ENCODE results near the gene SYT2.

SYT2 gene

DNA sequence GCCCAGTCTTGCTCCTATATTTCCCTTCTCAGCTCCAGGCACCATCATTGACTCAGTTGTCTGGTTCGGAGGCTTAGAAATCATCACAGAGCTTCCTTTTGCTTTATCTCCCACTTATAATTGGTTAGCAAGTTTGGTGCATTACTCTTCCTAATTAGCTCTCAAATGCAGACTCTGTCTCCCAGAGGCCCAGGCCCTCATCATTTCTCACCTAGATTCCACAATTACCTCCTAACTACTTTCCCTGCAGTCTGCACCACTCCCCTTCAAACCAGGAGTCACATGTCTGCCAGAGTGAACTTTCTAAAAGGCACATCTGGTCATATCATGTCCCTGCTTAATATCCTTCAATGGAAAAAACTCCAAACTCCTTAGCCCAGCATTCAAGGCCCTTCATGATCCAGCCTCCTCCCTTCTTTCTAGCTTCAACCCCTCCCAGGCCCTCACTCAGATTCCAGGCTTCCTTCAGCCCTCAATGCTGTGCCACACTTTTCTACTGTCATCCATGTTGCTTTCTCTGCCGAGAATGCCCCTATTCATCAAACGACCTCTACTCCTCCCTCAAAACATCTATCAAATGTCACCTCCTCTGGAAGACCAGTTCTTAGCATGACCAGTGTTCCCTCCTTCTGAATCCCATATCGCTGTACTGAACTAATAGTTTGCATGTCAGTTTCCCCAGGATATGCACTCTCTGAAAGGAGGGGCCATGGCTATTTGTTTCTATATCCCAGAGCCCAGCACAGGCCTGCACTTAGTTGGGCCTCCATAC lies 30.7 kb downstream of the SYT2 start:
- no peak for DNase-seq (ENCODE audit: low read depth in 3 of 3)

DNA sequence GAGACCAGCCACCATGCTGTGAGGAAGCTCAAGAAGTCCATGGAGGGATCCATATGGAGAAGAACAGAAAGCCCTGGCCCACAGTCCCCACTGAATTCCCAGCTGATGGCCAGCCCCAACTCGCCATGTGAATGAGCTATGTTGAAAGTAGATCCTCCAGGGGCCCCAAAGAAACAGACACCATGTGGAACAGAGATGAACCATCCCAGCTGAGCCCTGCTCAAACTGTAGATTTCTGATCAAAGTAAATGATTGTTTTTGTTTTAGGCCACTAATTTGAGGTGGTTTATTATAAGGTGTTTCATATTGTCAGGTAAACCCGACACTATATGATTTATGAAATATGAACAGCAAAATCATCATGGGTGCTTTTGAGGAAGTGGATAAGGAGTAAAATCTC lies 32.8 kb downstream of the SYT2 start:
- no peak for DNase-seq (ENCODE audit: low read depth in 3 of 3)

DNA sequence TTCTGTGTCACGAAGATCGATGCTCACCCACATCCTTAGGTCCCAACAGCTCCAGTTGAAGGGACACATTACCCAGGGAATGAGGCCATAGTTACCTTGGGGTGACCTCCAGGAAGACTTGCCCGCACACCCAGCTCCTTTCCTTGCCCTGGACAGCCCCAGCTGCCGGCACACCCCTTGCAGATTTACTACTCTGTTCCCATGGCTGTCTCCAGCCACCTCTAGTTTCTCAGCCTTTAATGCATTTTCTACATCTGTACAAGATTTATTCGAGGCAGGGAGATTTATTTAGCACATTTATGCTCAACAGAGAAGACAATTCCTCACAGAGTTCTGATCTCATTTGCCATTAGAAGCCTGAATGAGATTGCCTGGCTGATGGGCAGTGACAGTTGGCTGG lies 36.7 kb downstream of the SYT2 start:
- no peak for DNase-seq (ENCODE audit: low read depth in 3 of 3)

DNA sequence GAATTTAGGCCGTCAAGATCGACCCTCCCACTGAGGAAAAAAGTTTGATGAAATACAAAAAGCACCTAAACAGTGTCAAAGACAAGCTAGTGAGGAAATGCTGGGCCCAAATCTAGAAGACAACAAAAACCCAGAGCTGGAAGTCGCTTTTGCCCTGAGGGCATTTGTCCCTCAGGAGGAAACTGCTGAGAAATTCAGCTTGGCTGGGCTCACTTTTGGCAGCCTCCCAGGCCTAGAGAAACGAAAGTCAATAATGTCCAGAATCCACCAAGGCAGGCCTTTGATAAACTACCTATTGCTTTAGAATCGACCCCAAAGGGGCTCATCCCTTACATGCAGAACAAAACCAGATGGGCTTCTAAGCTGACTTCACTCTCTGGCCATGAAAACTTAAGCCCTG lies 38.9 kb downstream of the SYT2 start:
- DNase-seq (ENCODE audit: low read depth in 3 of 3), result no peak

DNA sequence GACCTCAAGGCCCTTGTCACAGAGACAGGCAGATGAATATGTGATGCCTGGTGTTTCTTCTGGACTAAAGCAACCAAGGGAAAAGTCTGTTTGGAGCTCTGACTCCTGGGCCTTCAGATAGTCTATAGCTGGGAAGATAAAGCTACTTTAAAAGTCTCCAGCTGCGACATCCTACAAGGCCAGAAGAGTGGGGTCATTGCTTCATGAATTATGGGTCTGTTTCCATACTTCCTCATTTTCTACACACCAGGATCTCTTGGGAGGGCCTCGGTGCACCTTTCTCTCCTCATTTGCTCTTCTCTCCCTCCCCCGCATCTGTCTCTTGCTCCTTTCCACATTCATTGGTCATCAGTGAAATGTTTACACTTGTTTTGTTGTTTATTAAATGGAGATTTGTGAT lies 44.8 kb downstream of the SYT2 start:
- no peak for DNase-seq (ENCODE audit: low read depth in 3 of 3)

DNA sequence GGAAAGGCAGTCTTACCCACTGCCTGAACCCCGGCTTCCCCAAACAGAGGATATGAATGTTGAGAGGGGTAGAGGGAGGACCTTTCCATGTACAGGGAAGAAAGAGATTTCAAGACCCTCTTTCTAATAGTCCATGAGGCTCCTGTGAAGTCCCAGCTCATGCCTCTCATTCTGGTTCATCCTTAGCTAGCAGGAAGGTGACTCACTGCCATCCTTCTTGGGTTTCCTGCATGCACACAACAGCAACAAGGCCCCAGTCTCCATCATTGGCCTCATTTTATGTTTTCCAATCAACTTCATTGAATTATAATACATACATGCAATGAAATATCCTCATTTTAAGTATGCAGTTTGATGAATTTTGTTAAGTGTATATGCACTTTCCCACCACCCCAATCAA lies 46.2 kb downstream of the SYT2 start:
- DNase-seq (ENCODE audit: low read depth in 3 of 3), result no peak

DNA sequence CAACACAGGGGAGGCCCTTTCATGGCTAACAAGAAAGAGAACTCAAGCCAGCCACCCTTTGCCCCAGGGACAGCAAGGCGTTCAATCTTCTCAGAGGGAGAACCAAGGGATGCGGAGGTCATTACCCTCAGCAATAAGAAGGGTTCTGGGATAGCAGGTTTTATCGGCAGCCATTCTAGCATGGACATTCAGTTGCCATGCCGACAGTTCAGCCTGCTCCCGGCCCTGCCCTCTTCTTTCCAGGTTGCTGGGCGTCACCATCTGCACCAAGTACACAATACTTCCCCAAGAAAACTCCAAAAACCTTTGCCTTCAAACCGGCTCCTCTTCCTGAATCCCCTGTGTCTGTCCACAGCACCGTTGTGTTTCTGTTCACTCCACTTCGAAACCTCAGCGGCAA lies 47.1 kb downstream of the SYT2 start:
- no peak for DNase-seq (ENCODE audit: low read depth in 3 of 3)

DNA sequence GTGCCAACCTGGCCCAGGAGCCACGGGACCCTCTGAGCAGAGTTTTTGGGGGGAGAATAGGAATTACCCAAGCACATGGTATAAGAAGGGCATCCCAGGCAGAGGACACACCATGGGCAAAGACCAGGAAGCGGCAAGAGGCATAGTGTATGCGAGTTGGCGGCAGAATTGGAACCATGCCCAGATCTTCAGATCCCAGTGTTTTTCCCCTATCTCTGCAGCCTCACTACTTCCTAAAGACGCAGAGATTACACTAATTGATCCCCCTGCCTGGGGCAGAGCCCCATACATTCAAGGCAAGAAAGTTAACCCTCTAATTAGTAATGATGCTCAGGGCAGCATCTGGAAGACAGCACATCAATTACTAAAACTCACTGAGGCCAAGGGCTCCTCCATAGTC lies 48.2 kb downstream of the SYT2 start:
- no peak for DNase-seq (ENCODE audit: low read depth in 3 of 3)

DNA sequence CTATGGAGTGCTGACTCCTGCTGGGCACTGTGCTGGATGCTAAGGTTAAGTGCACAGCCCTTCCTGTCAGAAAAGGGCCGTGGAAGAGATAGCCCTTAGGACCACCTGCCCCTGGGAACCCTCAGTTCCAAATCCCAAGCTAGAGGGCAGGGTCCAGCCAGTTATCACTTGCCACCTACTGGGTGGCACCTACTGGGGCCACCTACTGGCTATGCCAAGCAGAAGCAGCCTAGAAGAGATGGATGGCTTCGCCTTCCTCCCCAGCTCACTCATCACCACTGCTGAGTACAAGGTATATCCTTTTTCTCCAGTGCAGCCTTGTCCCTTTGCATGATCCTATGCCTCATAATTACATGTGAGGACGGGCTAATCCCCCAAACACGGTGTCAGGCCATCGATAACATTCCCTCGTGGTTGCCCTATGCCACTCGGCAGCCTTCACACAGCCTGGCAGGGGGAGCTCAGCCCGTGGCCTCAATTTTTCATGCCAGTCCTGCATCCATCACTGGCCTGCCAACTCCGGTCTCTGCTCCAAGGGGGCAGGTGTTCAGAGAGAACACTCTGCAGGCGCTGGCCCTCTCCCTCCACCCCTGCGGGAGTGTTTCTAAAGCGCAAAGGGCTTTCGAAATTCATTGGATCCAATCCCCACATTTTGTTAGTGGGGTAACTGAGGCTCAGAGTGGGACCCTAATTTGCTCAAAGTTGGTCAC lies 49.0 kb downstream of the SYT2 start:
- DNase-seq (ENCODE audit: low read depth in 3 of 3), result no peak

DNA sequence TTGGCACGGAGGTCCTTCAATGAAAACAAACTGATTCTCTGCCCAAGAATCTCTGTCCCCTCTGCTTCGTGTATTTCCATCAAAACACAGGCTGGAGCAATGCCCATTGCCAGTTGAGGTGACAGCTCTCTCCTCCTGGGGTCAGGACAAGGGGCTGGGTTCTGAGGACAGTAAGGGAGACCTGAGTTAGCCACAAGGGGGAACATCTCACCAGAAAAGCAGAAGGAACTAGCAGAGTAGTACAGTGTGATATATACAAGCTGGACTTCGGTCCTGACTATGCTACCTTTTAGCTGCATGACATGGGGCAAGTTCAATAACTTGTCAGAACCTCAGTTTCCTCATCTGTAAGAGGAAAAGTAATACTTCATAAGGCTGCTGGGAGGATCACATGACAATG lies 50.3 kb downstream of the SYT2 start:
- DNase-seq (ENCODE audit: low read depth in 3 of 3), result no peak

DNA sequence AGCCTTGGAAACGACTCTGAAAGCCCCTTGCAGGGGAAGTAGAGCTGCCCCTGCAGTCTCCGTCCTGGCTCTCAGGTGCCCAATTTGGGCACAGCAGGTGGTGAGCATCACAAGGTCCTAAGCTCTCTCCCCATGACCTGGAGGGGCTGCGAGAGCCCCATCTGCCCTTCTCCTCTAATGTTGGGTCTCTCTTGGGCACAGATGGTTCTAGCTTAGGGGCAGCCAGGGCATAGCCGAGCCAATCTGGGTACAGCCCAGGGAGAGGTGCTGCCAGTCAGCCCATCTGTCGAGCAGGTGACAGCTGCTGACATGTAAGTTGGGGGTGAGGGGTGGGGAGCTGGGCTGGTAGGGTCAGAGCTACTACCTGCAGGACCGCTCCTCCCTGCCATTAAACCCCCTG lies 50.7 kb downstream of the SYT2 start:
- no peak for DNase-seq (ENCODE audit: low read depth in 3 of 3)

DNA sequence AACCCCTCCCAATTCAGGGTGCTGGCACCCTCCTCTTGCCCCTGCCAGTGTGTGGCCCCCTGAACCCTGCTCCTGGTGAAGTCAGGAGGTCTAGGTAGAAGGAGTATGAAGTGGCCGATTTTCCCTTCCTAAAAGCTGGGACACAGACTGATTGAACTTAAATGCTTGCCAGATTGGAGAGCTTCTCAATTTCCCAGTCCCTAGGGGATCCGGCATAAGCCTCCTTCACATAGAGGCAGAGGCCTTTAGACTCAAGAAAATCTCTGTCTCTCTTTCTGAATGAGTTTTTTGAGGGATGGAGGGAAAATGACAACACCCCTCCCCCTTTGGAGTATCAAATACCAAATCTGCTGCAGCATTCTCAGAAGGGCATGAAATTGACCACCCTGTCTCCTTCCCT lies 51.5 kb downstream of the SYT2 start:
- no peak for DNase-seq (ENCODE audit: low read depth in 3 of 3)

DNA sequence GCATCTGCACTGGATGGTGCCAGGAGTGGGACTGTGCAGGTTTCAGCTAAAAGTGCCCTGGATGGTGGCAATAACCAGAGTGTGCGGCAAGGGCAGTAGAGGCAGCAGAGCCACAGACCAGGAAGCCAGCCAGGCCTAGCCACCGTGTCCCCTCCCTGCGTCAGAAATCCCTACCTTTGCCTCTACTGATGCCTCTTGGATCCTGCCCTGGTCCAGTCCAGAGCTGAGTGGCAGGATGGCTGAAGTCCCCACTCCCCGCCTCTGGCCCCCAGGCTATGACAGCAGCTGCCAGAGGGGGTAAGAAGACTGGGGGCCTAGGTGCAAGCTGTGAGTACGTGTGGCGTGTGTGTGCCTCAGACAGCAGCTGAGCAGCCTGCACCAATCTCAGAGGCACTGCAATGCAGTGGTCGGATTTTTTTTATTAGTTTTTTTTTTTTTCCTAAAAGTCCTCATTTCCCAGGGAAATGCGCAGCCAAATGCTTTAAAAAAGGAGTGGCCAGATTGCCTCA lies 51.9 kb downstream of the SYT2 start:
- DNase-seq (ENCODE audit: low read depth in 3 of 3), result no peak

DNA sequence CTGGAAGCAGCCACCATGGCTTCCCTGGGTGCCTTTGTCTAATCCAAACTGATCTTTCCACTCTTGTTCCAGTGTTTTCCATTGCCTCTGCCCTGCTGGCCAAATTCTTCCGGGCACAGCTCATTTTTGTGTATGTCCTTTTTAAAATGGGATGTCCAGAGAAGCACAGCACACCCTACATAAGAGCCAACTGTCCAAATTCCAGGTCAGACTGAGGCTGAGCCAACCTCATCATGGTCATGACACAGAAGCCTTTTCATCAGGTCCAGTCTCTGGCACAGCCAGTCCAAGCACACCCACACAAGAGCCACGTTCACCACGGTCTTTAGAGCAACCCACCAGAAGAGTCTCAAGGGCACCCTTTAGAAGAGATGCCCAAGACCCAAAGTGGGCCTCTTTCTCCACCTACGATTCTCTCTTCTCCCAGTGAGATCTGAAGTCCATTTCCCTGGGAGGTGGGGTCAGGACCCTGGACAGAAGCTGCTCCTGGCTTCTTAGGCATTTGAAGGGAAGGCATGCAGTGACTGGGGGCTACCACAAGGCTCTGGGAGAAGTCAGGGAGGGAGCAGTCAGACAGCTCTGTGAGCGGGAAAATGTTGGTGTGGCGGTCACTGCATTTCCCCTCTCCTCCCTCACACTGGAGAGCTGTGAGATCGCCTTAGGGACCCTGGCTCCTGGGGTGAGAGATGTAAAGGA lies 53.2 kb downstream of the SYT2 start:
- no peak for DNase-seq (ENCODE audit: low read depth in 3 of 3)

DNA sequence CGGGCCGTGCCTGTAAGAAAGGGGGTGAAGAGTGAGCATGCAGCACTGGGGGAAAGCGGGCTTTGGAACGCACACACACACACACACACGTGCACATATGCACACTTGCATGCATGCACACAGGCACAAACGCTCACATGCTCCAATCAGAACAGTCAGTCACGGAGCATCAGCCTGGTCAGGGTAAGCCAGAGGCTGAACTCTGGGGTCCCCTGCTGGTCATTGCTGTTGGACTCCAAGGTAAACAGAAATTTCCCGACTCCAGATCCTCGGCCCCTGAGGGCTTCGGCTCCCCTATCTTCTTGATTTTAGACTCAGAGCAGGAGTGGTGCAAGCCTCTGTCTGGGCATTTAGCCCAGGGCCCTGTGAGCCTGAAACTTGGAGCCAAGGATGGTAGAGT lies 54.2 kb downstream of the SYT2 start:
- DNase-seq (ENCODE audit: low read depth in 3 of 3), result no peak

DNA sequence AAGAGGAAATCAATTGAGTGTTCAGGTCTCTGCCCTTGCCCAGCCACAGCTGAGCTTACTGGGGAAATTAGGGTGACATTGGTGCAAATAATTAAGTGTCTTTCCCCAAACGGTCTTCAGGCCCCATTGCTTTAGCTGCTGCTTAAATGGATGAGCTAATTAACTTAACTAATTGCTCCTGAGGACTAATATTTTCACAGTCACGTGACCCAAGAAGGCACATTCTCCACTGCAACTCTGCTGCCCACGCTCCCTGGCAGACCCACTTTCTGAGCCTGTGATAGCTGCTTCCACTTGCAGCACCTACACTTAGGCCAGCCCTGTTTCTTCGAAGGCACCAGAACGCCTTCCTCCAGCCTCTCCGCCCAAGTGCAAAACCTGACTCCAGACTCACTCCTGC lies 56.2 kb downstream of the SYT2 start:
- no peak for DNase-seq (ENCODE audit: low read depth in 3 of 3)

DNA sequence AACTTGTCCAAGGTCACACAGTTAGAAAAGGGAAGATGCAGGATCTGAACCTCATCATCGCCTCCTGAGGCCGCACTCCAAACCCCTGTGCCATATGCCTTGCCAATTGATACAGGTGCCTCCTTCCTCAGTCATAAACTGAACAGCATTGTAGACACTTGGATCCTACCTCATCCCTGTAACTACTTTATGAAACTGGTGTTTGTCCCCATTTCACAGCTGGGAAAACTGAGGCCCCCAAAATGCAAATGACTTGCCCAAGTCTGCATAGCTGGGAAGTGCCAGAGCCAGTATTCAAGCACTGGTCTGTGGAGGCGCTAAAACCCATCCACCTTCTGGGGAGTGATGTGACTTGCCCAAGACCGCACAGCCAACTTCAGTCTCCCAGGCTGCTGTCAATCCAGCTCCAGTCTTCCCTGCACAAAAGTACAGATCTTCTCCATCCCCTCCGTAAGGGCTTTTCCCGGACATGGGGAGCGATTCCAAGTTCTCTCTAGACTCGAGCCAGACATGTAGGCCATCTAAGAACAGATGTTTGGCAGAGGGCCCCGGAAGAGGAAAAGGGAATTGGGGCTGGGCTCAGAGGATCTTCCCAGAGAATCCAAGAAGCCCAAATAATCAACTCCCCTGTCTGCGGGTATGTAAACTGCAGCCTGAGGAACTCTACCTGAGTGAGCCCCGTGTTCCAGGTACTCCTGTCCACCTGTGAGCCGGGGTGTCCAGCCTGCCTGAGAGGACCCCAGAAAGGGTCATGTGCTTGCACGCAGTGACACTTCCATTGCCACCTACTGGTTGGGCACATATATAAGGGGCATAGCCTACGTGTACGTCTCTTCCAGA lies 60.5 kb downstream of the SYT2 start:
- DNase-seq (ENCODE audit: low read depth in 3 of 3), result no peak

DNA sequence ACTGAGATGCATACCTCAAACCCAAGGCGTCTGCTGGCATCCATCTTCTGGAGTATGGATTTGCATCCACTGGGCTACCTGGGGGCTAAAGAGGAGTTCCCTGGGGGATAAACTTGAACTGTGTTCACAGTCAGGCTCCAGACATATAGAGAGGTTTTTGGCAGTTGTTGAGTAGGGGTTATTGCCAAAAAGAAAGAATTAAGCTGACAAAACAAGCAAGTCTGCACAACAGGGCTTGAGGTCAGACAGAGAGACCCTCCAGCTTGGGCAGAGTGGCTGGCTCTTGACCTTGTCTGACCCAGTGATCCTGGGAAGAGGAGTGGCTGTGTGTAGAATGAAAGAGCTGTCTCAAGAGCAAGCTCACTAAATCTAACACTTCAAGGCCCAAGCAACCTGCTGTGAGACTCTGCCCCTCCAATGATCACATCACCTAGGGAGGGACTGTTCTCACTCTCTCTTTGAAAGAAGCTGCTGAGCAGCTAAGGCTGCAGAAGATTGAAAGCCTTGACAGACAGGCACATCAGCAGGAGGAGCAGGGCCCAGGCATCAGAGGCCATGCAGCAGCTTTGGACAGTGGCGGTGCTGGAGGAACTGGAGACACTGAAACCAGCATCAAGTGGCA lies 61.5 kb downstream of the SYT2 start:
- no peak for DNase-seq (ENCODE audit: low read depth in 3 of 3)

DNA sequence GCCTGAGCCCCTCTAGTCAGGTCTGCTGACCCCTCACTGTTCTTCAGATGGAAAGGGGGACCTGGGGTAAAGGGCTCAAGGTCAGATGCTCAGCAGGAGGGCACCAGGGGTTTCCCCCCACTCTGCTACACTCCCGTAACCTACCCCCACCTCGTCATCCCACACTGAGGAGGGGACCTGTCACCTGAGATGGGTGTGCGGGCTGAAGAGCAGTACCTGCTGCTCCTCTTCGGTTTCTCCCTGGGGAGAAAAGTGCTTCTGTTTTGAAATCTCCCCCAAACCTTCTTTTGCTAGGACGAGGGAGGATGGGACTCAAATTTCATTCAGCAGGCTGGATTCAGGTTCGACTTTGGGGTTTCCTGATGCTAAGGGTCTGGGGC lies 65.2 kb downstream of the SYT2 start:
- DNase-seq (ENCODE audit: low read depth in 3 of 3), result no peak

DNA sequence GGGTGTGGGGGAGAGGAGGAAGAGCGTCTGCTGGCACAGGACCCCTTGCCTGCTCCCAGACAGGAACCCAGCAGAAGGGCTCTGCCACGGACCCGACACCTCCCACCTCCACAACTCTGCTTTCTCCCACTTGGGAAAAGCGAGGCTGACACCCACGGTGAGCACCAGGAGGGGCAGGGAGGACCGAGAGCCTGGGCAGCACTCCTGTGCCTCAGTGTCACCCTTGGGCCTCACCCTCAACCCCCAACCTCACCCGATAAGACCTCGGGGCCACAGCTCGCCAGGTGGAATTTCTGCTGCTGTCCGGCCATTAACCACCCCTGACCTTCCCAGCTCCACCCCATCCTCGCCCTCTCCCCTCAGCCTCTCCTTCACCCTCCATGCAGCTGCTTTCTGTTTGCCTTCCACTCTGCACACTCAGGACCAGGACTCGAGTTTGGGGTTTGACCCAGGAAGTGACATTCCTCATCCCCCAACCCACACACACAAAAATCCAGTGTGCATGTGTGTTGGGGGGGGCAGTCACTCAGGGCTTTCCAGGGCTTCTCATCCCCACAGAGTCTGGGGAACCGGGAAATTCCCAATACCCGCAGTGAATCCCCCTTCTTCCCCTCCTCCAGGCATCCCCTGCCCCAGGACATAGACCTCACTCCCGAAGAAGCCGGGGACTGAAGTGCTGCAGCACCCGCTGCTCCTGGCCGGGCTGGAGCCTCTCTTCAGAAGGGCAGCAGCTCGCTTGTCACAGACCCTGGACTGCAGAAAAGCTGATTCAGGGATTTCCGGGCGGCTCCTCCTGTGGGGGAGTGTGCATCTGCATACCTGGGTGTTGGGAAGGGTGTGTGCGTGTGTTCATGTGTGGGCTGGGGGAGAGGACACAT lies 65.8 kb downstream of the SYT2 start:
- no peak for DNase-seq (ENCODE audit: low read depth in 3 of 3)
